ENCODE data around the gene KNCN.

GRCh38 chr1:46558966-46559365 lies 7.5 kb upstream of the KNCN start:
- TF ChIP-seq CTCF (IDR thresholded peaks at IDR 0.05): no peak
- no peak for TF ChIP-seq POLR2A (IDR thresholded peaks at IDR 0.05; ENCODE audit: low read depth)
- no peak for TF ChIP-seq POLR2AphosphoS5 (IDR thresholded peaks at IDR 0.05)
